ENCODE measurements around the gene ADGRG6. TPM values are rescaled to one million over a fixed set of nuclear protein-coding genes. Genes with fewer than 3 reads are reported as not detected.

Gene ADGRG6
- total and polyA plus RNA-seq, 2 experiments from 2014 or later, result 0.38 to 1.5 TPM

DNA sequence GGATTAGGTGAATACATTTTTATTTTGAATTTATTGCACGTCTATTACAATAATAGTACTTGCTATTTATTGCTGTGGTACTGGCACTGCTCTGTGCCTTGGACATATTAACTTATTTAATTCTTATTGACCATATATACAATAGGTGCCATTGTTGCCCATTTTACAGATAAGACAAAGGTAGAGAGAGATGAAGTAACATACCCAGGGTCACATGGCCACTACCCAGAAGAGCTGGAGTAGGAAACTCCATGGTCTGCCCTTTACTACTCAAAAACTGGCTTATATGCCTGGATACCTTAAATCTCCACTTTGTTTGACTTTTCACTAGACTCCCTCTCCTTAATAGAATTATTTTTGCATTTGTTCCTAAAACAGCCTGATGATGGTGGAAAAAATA is 67.5 kb downstream of the ADGRG6 start:
- H3K4me1 ChIP-seq (ENCODE audit: insufficient read depth), result peaks cover 14% of the 10 kb centered on the region; the same call in 1 of the 2 replicates
- 87 to 93% methylated on average over 1 of the region's 1 CpG for WGBS, 2 experiments (ENCODE audit: low coverage in 1 of 2, low lambda C conversion rate in 2 of 2, missing lambda C conversion rate in 2 of 2)
- no peaks in the 10 kb centered on the region for H3F3A ChIP-seq (ENCODE audit: insufficient read depth)
- H4K20me1 ChIP-seq (ENCODE audit: insufficient read depth), result no peaks in the 10 kb centered on the region
- H3K4me3 ChIP-seq, result no peak overlapping the region
- no peak overlapping the region for H2AFZ ChIP-seq
- H3K36me3 ChIP-seq (ENCODE audit: low read depth), result no peaks in the 10 kb centered on the region
- no peak for TF ChIP-seq EZH2phosphoT487 (IDR thresholded peaks at IDR 0.05; ENCODE audit: insufficient read depth, low read depth)
- no peak for TF ChIP-seq EZH2 (IDR thresholded peaks at IDR 0.05; ENCODE audit: insufficient read depth, poor library complexity, severe bottlenecking)
- H3K9me2 ChIP-seq (ENCODE audit: insufficient read depth), result no peaks in the 10 kb centered on the region
- H3K9me3 ChIP-seq (ENCODE audit: low read depth), result no peaks in the 10 kb centered on the region
- no peaks in the 10 kb centered on the region for H3K79me2 ChIP-seq (ENCODE audit: insufficient read depth)
- no peak for DNase-seq
- no peak overlapping the region for H3K9ac ChIP-seq
- in situ Hi-C loops (cut with MboI), result no loop called here
- no peaks in the 10 kb centered on the region for H3K27me3 ChIP-seq (replicated peaks; ENCODE audit: insufficient read depth)
- no peak overlapping the region for H3K4me2 ChIP-seq (ENCODE audit: unreplicated experiment)
- H3K27ac ChIP-seq, result no peak overlapping the region

DNA sequence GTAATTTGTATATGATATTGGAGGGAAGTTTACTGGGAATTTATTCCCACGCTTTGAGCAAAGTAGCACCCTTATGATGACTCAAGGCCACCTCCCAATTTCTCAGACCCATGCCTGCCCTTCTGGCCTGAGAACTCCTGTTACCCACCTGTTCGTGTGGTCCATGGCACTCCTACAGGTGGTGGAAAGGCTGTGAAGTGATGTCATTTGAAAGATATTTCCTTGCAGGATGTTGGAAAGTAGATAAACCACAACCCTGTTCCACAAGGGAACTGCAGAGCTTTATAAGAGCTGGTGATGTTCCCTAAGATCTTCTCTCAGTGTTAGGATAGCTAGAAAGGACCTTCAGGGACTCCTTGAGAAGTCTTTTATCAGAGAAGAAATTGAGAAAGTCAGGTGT is 70.5 kb downstream of the ADGRG6 start:
- H3K4me2 ChIP-seq (ENCODE audit: unreplicated experiment), result no peak overlapping the region
- H3K9ac ChIP-seq, result no peak overlapping the region
- no peak for DNase-seq
- no peak overlapping the region for H3K4me3 ChIP-seq
- H3K27ac ChIP-seq, result no peak overlapping the region
- TF ChIP-seq EZH2 (IDR thresholded peaks at IDR 0.05; ENCODE audit: insufficient read depth, poor library complexity, severe bottlenecking) (no peak), EZH2phosphoT487 (IDR thresholded peaks at IDR 0.05; ENCODE audit: insufficient read depth, low read depth) (no peak)
- H3F3A ChIP-seq (ENCODE audit: insufficient read depth), result peaks cover 9% of the 10 kb centered on the region
- no peaks in the 10 kb centered on the region for H3K9me3 ChIP-seq (ENCODE audit: low read depth)
- no peaks in the 10 kb centered on the region for H4K20me1 ChIP-seq (ENCODE audit: insufficient read depth)
- WGBS, 2 experiments (ENCODE audit: low coverage in 1 of 2, low lambda C conversion rate in 2 of 2, missing lambda C conversion rate in 2 of 2), result 72 to 73% methylated on average over 2 of the region's 2 CpGs
- no peaks in the 10 kb centered on the region for H3K9me2 ChIP-seq (ENCODE audit: insufficient read depth)
- no peaks in the 10 kb centered on the region for H3K79me2 ChIP-seq (ENCODE audit: insufficient read depth)
- in situ Hi-C loops (cut with MboI), result no loop called here
- no peaks in the 10 kb centered on the region for H3K27me3 ChIP-seq (replicated peaks; ENCODE audit: insufficient read depth)
- H3K36me3 ChIP-seq (ENCODE audit: low read depth), result no peaks in the 10 kb centered on the region
- no peak overlapping the region for H2AFZ ChIP-seq
- H3K4me1 ChIP-seq (ENCODE audit: insufficient read depth), result peaks cover 30% of the 10 kb centered on the region

DNA sequence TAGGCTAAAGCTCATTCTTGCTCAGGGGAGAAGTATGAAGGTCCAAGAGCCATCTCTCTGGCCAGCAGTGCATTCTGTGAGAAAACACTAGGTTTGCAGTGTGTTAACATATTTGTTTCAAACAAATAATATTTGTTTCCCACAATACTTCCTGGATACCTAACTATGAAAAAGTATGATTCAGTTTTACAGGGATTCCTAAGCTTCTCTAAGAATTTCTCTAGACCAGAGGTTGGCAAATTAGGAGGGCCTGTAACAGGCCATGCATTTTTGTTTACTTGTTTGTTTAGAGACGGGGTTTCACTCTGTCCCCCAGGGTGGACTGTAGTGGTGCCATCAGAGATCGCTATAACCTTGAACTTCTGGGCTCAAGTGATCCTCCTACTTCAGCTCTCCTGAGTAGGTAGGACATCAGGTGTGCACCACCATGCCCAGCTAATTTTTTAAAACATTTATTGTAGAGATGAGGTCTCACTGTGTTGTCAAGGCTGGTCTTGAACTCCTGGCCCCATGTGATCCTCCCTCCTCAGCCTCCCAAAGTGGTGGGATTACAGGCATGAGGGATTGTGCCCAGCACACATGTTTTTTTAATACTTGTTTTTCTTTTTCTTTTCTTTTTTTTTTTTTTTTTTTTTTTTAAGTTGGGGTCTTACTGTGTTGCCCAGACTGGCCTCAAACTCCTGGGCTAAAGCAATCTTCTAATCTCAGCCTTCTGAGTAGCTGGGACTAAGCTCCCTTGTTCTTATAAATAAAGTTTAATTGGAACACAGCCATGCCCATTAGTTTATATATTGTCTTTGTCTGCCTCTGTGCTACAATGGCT is 71.7 kb downstream of the ADGRG6 start:
- TF ChIP-seq EZH2 (IDR thresholded peaks at IDR 0.05; ENCODE audit: insufficient read depth, poor library complexity, severe bottlenecking) (no peak), EZH2phosphoT487 (IDR thresholded peaks at IDR 0.05; ENCODE audit: insufficient read depth, low read depth) (no peak)
- H3K9me2 ChIP-seq (ENCODE audit: insufficient read depth), result no peaks in the 10 kb centered on the region
- peak; percentile 26 for DNase-seq
- H3K4me2 ChIP-seq (ENCODE audit: unreplicated experiment), result no peak overlapping the region
- no peak overlapping the region for H3K4me3 ChIP-seq
- H3K27me3 ChIP-seq (replicated peaks; ENCODE audit: insufficient read depth), result no peaks in the 10 kb centered on the region
- no peaks in the 10 kb centered on the region for H4K20me1 ChIP-seq (ENCODE audit: insufficient read depth)
- no peak overlapping the region for H2AFZ ChIP-seq
- 94 to 97% methylated on average over 2 of the region's 2 CpGs for WGBS, 2 experiments (ENCODE audit: low coverage in 1 of 2, low lambda C conversion rate in 2 of 2, missing lambda C conversion rate in 2 of 2)
- H3K27ac ChIP-seq, result no peak overlapping the region
- no peaks in the 10 kb centered on the region for H3K79me2 ChIP-seq (ENCODE audit: insufficient read depth)
- H3K4me1 ChIP-seq (ENCODE audit: insufficient read depth), result peaks cover 37% of the 10 kb centered on the region
- no peaks in the 10 kb centered on the region for H3K9me3 ChIP-seq (ENCODE audit: low read depth)
- peaks cover 16% of the 10 kb centered on the region for H3F3A ChIP-seq (ENCODE audit: insufficient read depth)
- H3K36me3 ChIP-seq (ENCODE audit: low read depth), result no peaks in the 10 kb centered on the region
- in situ Hi-C loops (cut with MboI), result no loop called here
- no peak overlapping the region for H3K9ac ChIP-seq

GRCh38 chr6:142374091-142374770 is 72.4 kb downstream of the ADGRG6 start:
- Histone ChIP-seq H3K9me2 (ENCODE audit: insufficient read depth) (no peaks in the 10 kb centered on the region), H3K4me3 (no peak overlapping the region), H3K9ac (no peak overlapping the region), H3K27ac (no peak overlapping the region), H4K20me1 (ENCODE audit: insufficient read depth) (no peaks in the 10 kb centered on the region), H3K4me2 (ENCODE audit: unreplicated experiment) (peak overlapping the region; percentile 75), H3F3A (ENCODE audit: insufficient read depth) (peaks cover 21% of the 10 kb centered on the region), H3K27me3 (replicated peaks; ENCODE audit: insufficient read depth) (no peaks in the 10 kb centered on the region), H3K9me3 (ENCODE audit: low read depth) (no peaks in the 10 kb centered on the region), H2AFZ (no peak overlapping the region), H3K36me3 (ENCODE audit: low read depth) (no peaks in the 10 kb centered on the region), H3K4me1 (ENCODE audit: insufficient read depth) (peaks cover 38% of the 10 kb centered on the region), H3K79me2 (ENCODE audit: insufficient read depth) (no peaks in the 10 kb centered on the region)
- WGBS, 2 experiments (ENCODE audit: low coverage in 1 of 2, low lambda C conversion rate in 2 of 2, missing lambda C conversion rate in 2 of 2), result 90 to 91% methylated on average over 4 of the region's 4 CpGs
- in situ Hi-C loops (cut with MboI), result no loop called here
- TF ChIP-seq EZH2phosphoT487 (IDR thresholded peaks at IDR 0.05; ENCODE audit: insufficient read depth, low read depth), result no peak
- TF ChIP-seq EZH2 (IDR thresholded peaks at IDR 0.05; ENCODE audit: insufficient read depth, poor library complexity, severe bottlenecking), result no peak
- DNase-seq, result no peak
